GM19397 (cell line): ENCODE results near the gene GRIPAP1.
A peak's percentile ranks its signal among the peaks of the same experiment; 100 is the strongest.

ENCODE experiments used
- ATAC-seq: cut with Tn5 transposase; IDR thresholded peaks from one replicate; pipeline ENCODE4 v1.9.1; 2021; ENCODE audit warnings: mild to moderate bottlenecking, moderate library complexity; ENCODE audit not compliant: unreplicated experiment

GRIPAP1 gene

DNA sequence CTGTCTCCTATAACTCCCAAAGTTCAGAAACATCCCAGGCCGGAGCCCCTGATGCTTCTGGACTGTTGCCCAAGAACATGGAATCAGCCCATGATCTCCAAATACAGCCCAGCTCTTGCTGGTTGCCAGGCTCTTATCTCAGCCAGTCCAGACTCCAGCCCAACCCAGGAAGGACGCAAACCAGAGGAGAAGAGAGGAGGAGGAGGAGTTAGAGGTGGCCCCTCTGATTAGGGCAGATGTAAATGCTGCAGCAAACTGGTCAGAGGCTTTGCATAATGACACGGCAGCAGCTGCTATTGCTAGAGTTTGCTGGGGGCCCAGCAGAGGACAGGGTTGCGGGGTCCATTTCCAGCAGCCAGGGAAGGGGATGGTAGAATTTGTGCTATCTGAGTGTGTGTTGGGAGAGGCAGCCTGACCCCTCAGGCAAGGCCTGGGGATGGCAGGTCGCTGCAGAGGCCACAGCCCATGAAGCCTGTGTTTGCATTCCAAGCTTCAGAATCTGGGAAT, 40.4 kb downstream of the GRIPAP1 start:
- no peak for ATAC-seq

- ATAC-seq, result no peak
Observed at GRCh38 chrX:48960291-48960690, 41.8 kb downstream of the GRIPAP1 start.

GRCh38 chrX:48958635-48959094, 43.4 kb downstream of the GRIPAP1 start:
- no peak for ATAC-seq

DNA sequence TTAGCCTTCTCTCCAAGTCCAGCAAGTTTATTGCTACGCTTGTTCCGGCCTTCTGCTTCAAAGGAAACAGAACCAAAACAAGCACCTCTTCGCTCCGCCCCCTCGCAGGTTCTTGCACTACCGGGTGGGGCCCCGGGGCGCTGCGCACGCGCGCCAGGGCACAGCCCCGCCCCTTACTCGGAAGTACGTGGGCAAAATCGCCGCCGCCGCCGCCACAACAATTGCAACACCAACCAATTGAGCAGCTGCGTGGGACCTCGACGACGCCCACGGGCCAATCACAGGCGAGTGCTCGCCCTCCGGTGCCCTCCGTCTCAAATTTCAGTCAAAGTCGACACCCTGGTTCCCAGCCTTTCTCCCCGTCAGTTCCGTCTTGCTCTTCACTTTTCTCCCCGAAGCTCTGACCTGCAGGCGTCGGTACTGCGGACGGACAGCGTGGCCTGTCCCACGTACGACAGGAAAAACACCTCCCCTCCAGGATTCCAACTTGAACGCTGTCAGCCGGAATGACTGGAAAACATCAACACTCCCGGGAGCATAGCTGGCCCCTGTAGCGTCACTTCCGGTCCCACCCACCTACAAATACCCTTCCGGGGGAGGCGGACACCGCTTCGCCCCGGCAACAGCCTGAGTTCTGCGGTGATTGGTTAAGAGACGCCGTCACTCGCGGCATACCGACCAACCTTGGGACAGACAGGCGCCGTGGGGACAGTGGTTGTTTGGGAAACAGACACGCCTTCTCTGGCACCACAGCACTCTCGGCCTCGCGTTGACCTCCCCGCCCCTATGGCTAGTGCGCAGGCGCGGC, 44.0 kb downstream of the GRIPAP1 start:
- ATAC-seq, result peak; percentile 78

DNA sequence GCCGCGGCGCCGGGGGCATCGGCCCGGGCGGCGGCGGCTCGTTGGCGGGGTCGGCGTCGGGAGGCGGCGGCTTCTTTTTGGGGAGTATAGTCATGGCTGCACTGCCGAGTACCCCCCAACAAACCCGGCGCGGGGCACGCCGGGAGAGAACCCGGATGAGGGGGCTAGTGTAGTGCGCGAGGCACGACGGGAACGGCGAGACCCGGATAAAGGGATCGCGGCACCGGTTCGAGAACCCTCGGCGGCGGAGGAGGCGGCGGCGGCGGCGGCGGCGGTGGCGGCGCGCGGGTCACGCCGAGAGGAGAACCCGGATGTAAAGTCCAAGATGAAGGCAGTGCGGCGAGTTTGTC, 44.6 kb downstream of the GRIPAP1 start, which contains the start of gene OTUD5:
TSS of gene OTUD5 (minus strand) at position 131 of the 350 bp plus-strand sequence. CDS start at position 94, 37 bp downstream.
- peak; percentile 43 for ATAC-seq

DNA sequence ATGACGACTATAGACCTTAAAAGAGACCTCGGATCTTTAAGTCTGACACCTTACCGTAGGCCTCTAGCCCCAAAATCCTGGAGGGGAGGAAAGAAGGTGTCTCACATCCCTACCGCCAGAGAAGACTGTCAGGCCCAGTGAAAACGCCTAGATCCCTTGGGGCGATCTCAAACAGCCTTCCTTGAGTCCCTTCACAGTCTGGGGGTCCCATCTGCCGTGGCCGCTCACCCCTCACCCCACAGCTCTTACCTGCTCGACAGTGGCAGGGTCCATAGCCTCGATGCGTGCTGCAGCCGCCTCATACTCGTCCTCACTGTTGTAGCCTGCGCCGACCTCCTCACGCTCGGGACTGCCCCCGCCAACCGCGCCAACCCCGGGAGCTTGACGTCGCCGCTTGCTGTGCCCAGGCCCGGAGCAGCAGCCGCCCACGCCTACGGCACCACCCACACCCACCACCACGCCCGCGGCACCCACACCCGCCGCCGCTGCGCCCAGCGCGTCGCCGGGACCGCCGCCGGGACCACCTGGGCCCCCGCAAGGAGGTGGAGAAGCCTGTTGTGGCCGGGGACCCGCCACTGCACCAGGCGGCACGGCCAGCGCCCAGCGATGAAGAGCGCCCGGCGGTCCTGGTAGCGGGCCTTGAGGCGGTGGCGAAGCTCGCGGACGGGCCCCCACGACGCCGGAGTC, 45.2 kb downstream of the GRIPAP1 start:
- peak; percentile 6 for ATAC-seq

GRCh38 chrX:48948589-48948988, 53.5 kb downstream of the GRIPAP1 start:
- ATAC-seq, result no peak

- ATAC-seq, result no peak
Observed at GRCh38 chrX:48945517-48946348, 56.3 kb downstream of the GRIPAP1 start.

DNA sequence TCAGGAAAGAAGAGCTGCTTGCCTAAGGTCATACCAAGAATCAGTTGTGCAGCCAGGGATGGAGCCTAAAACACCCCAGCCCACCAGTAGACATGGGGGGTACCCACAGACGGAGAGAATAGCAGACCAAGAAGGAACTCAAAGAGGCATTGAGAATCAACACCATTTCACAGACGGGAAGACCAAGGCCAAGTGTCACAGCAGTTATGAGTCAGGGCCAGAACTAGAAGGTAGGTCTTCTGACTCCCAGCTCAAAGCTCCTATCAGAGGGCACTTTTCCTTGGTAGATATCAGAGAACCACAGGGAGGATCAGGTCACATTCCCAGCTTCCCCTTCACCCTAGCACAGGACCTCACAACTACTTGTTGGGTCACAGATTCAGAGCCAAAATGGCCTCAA, 59.2 kb downstream of the GRIPAP1 start:
- no peak for ATAC-seq

DNA sequence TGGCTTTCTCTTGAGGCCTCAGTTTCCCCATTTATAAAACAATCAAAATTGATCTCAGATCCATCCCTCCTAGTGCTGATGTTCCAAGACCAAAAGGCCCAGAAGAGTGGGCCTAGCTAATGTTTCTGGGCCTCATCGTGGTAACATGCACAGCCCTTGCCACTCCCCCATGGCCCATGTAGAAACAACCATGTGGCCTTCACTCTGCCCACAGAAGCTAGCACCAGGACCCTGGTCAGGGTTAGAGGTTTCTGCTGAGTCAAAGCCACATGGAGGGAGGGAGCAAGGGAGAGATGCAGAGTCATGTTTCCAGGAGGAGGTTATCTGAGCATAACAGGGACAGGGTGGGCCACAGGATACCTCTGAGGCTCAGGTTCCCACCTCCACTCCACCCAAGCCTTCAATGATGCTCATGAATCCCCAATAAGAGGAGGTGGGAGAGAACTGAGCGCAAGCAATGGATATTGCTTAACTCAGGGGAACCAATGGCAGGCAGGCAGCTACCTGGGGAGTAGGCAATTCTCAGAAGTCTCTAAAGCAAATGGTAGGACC, 61.6 kb downstream of the GRIPAP1 start:
- no peak for ATAC-seq

DNA sequence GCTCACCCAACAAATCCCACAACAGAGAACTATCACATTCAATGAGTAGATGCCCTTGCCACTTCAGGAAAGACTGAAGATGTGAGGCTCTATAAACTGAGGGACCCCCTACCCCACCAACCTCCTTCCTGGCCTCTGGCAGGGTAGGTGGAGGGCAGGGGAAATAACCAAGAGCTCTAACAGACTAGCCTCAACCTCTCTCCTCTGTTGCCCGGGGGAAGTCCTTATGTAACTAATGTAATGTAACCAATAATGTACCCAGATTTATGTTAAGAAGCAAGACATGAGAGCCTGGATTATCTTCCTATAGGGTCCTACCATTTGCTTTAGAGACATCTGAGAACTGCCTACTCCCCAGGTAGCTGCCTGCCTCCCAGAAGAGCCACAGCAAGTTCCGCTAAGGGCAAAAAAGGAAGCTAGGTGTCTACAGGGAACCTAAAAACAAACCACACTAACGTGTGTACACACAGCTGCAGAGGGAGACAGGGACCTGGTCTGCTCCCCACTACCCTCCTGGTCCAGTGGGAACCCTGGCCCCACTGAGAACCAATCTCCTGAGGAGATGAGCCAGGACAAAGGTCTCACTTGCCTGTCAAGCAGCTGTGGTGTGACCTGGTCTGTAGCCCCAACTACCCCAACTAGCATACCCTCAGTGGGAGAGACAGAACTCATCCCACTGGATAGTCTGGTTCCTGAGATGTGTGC, 62.4 kb downstream of the GRIPAP1 start:
- ATAC-seq, result no peak

DNA sequence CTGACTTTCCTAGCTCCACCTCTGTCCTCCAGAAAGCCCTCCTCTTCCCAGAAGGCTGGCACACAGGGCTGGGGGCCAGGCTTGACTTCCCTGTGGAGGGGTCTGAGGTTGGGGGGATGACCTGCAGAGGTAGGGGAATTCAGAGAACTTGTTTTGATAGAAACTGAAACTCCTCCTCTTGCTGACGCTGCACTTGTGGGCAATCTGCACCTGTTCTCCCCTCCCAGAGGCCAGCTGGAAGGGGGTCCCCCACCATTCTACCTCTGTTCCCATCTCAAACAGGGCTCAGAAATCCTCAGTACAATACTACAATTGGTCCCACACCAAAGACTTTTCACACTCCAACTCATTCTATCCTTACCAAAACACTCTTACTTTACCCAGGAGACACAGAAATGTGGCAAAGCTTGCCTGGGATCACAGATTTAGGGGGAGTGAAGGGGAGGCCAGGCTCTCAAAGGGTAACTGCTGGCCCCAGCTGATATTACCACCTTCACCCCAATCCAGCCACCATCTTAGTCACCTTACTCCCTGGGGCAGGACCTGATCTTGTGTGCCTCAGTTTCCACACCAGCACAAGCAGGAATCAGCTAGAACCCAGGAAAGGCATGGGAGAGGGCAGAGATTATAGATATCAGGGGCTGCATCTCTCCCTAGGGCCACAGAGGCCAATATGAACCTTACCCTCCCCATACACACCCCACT, 63.2 kb downstream of the GRIPAP1 start:
- peak; percentile 41 for ATAC-seq

GRCh38 chrX:48937054-48937907, 64.8 kb downstream of the GRIPAP1 start:
- ATAC-seq, result peak; percentile 59

DNA sequence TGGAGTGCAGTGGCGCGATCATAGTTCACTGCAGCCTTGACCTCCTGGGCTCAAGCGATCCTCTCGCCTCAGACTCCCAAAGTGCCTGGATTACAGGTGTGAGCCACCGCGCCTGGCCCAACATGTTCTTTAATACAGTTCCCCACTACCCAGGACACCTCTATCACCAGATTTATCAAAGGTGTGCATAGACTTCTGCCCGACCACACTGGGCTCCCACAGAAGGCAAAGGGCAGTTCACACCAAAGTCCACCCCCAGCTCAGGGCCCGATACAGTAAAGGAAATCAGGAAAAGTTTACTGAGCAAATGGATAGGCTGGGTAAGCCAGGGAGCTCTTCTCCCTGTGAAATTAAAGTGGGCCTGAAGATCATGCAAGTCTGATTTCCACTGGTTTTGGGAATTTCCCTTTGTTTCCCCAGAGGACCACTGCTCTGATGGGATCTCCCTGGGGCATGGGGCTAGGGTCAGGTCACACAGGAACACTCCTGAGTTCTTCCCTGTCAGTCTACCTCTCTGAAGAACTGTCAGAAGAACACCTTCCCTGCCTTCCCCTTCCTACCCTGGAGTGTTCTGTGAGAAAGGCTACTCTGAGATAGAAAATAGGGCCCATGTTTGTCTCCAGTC, 65.5 kb downstream of the GRIPAP1 start:
- ATAC-seq, result peak; percentile 6

GRCh38 chrX:48935301-48935670, 66.8 kb downstream of the GRIPAP1 start:
- no peak for ATAC-seq

GRCh38 chrX:48934581-48935300, 67.3 kb downstream of the GRIPAP1 start:
- no peak for ATAC-seq

- no peak for ATAC-seq
Observed at GRCh38 chrX:48933757-48934156, 68.3 kb downstream of the GRIPAP1 start.
